Activated CD8-positive, alpha-beta T cell treated with anti-CD3 and anti-CD28 coated beads for 36 hours (primary cell): ENCODE results near the gene WBP2NL. TPM values are rescaled to one million over a fixed set of nuclear protein-coding genes. Genes with fewer than 3 reads are reported as not detected.

Experiments
- ATAC-seq: fragments of 200-7000 bp; cut with Tn5 transposase; one replicate; pipeline ENCODE4 v1.10.0; 2021; ENCODE audit warnings: mild to moderate bottlenecking, moderate library complexity
- CTCF ChIA-PET: fragments of 350-600 bp; sonication (Branson Sonifier 250); formaldehyde crosslinking; loops from one replicate; lab custom pipeline; 2021; ENCODE audit warnings: antibody characterized with exemption; lab: Charles Lee
- POLR2A ChIA-PET: fragments of 350-600 bp; sonication (Branson Sonifier 250); formaldehyde crosslinking; loops from one replicate; lab custom pipeline; 2021; ENCODE audit warnings: antibody characterized with exemption; lab: Charles Lee
- DNase-seq: peaks from one replicate; pipeline ENCODE4 v3.0.0-alpha.2; 2020
- H3K27ac Mint-ChIP-seq: one replicate; pipeline ENCODE4 v1.8.0; 2021; ENCODE audit warnings: mild to moderate bottlenecking, mixed read lengths
- H3K27me3 Mint-ChIP-seq: one replicate; pipeline ENCODE4 v1.8.0; 2021; ENCODE audit warnings: mixed read lengths
- H3K36me3 Mint-ChIP-seq: one replicate; pipeline ENCODE4 v1.8.0; 2021; ENCODE audit warnings: low read depth, mixed read lengths
- H3K4me1 Mint-ChIP-seq: one replicate; pipeline ENCODE4 v1.8.0; 2021; ENCODE audit warnings: low read depth, mixed read lengths
- H3K4me3 Mint-ChIP-seq: one replicate; pipeline ENCODE4 v1.8.0; 2021; ENCODE audit warnings: mild to moderate bottlenecking, moderate library complexity, mixed read lengths
- H3K9me3 Mint-ChIP-seq: one replicate; pipeline ENCODE4 v1.8.0; 2021; ENCODE audit warnings: mixed read lengths
- CTCF ChIP-seq: fragments of 200-600 bp; IDR thresholded peaks from one replicate; pipeline ENCODE4 v1.8.0; 2022; ENCODE audit warnings: antibody characterized with exemption, mild to moderate bottlenecking
- intact Hi-C: fragments of 100-400 bp; cut with micrococcal nuclease; formaldehyde crosslinking; loops from one replicate; pipeline ENCODE4 v1.10.0; 2022
- total RNA-seq, 2 experiments: library from RNA; stranded (reverse); gene quantifications; one replicate each; pipeline ENCODE4 v1.2.3, GENCODE V29; 2021

Gene WBP2NL
- total RNA-seq, 2 experiments from 2014 or later: 0.43 TPM; not detected in 1

GRCh38 chr22:42066126-42066761, 67.7 kb downstream of the WBP2NL start:
- no peak for DNase-seq

GRCh38 chr22:42066937-42067336, 68.3 kb downstream of the WBP2NL start:
- peaks cover 15% of the 10 kb centered on the region for H3K36me3 Mint-ChIP-seq
- no peaks in the 10 kb centered on the region for H3K9me3 Mint-ChIP-seq
- ChIA-PET CTCF (no interaction called here), POLR2A (no interaction called here)
- DNase-seq (no peak), ATAC-seq (no peak)
- H3K4me1 Mint-ChIP-seq: peaks cover 19% of the 10 kb centered on the region
- H3K27me3 Mint-ChIP-seq: no peaks in the 10 kb centered on the region
- TF ChIP-seq CTCF: no peak
- no peak overlapping the region for H3K27ac Mint-ChIP-seq
- intact Hi-C loops: no loop called here
- no peak overlapping the region for H3K4me3 Mint-ChIP-seq

More at GRCh38 chr22:42066126-42066761, 67.7 kb downstream of the WBP2NL start:
- no peaks in the 10 kb centered on the region for H3K9me3 Mint-ChIP-seq
- intact Hi-C loops: no loop called here
- CTCF ChIA-PET: no interaction called here
- H3K4me3 Mint-ChIP-seq: no peak overlapping the region
- POLR2A ChIA-PET: interaction anchor here (1.3 kb wide), 1 partner anchor 13 kb away, joined by 3 read pairs; the partner anchor contains the start of gene SMDT1
- no peak for ATAC-seq
- H3K27me3 Mint-ChIP-seq: no peaks in the 10 kb centered on the region
- peaks cover 15% of the 10 kb centered on the region for H3K36me3 Mint-ChIP-seq
- peaks cover 12% of the 10 kb centered on the region for H3K4me1 Mint-ChIP-seq
- no peak overlapping the region for H3K27ac Mint-ChIP-seq
- no peak for TF ChIP-seq CTCF

- Mint-ChIP-seq H3K9me3 (no peaks in the 10 kb centered on the region), H3K4me3 (no peak overlapping the region), H3K36me3 (peaks cover 12% of the 10 kb centered on the region), H3K27me3 (no peaks in the 10 kb centered on the region), H3K27ac (no peak overlapping the region), H3K4me1 (peaks cover 19% of the 10 kb centered on the region)
- DNase-seq (no peak), ATAC-seq (no peak)
- intact Hi-C loops: no loop called here
- ChIA-PET CTCF (no interaction called here), POLR2A (interaction anchor here (0.8 to 4.4 kb wide), 2 partner anchors 12 to 22 kb away, joined by 3 to 27 read pairs; partner anchors contain the start of genes NDUFA6 and SMDT1)
- TF ChIP-seq CTCF: no peak
These were observed 69.2 kb downstream of the WBP2NL start for GRCh38 chr22:42067671-42068251.

- ATAC-seq: no peak
- Mint-ChIP-seq H3K9me3 (no peaks in the 10 kb centered on the region), H3K36me3 (peaks cover 7% of the 10 kb centered on the region), H3K27ac (no peak overlapping the region), H3K27me3 (no peaks in the 10 kb centered on the region), H3K4me1 (peaks cover 19% of the 10 kb centered on the region), H3K4me3 (no peak overlapping the region)
- DNase-seq: no peak
- no peak for TF ChIP-seq CTCF
- ChIA-PET CTCF (no interaction called here), POLR2A (interaction anchor here (0.8 to 4.4 kb wide), 2 partner anchors 11 to 22 kb away, joined by 3 to 27 read pairs; partner anchors contain the start of genes NDUFA6 and SMDT1)
- intact Hi-C loops: no loop called here
These were observed 69.7 kb downstream of the WBP2NL start for GRCh38 chr22:42068291-42068690.
